Lower leg skin (tissue), 4 donors: Measurements from ENCODE around the gene SYNGR3. TPM values are rescaled to one million over a fixed set of nuclear protein-coding genes. Genes with fewer than 3 reads are reported as not detected.

Source experiments
- DNase-seq, 2 donors: peaks; one replicate each; pipeline ENCODE4 v3.0.0-alpha.2; 2019; ENCODE audit warnings: low spot score in 2 of 2
- H3K4me3 ChIP-seq: fragments of 200-600 bp; sonication (generic); 2 replicates; pipeline ENCODE4 v1.5.1; 2017; ENCODE audit warnings: mild to moderate bottlenecking, low read depth; ENCODE audit not compliant: poor library complexity, severe bottlenecking
- POLR2A ChIP-seq, 2 donors: fragments of 450-650 bp; IDR thresholded peaks; one replicate each; pipeline ENCODE4 v1.6.1; 2016 to 2017; ENCODE audit warnings: antibody characterized with exemption in 2 of 2, mild to moderate bottlenecking in 1 of 2, moderate library complexity in 1 of 2
- WGBS, 2 donors: methylation state at CpG; one replicate each; pipeline ENCODE4 v1.1.5; 2018; 5-methylcytosine and 5-hydroxymethylcytosine counted together
- intact Hi-C: fragments of 100-400 bp; cut with DNase I; formaldehyde crosslinking; loops from one replicate; pipeline ENCODE4 v1.15.0; 2023; ENCODE audit warnings: low total_unique reads
- total RNA-seq, 4 donors: library from RNA; depleted of rRNA; stranded (reverse); fragments of >200 nt; gene quantifications; one replicate each; pipeline ENCODE4 v1.1.0, GENCODE V29; 2016
- TF ChIP-seq, protein P1 (sequence below), 3 donors: fragments of 450-650 bp; IDR thresholded peaks; one replicate each; pipeline ENCODE4 v1.5.1; 2016; ENCODE audit warnings: antibody characterized with exemption in 3 of 3, mild to moderate bottlenecking in 3 of 3, moderate library complexity in 2 of 3

Gene SYNGR3
- total RNA-seq, 4 donors from 2014 or later, result 0.72 to 1.1 (median 0.78) TPM; not detected in 1

- H3K4me3 ChIP-seq, result no peak overlapping the region
- TF ChIP-seq, protein P1, sequence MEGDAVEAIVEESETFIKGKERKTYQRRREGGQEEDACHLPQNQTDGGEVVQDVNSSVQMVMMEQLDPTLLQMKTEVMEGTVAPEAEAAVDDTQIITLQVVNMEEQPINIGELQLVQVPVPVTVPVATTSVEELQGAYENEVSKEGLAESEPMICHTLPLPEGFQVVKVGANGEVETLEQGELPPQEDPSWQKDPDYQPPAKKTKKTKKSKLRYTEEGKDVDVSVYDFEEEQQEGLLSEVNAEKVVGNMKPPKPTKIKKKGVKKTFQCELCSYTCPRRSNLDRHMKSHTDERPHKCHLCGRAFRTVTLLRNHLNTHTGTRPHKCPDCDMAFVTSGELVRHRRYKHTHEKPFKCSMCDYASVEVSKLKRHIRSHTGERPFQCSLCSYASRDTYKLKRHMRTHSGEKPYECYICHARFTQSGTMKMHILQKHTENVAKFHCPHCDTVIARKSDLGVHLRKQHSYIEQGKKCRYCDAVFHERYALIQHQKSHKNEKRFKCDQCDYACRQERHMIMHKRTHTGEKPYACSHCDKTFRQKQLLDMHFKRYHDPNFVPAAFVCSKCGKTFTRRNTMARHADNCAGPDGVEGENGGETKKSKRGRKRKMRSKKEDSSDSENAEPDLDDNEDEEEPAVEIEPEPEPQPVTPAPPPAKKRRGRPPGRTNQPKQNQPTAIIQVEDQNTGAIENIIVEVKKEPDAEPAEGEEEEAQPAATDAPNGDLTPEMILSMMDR (IDR thresholded peaks at IDR 0.05), result peak in 1 of 3 donors; percentile 93
- no peak for TF ChIP-seq POLR2A (IDR thresholded peaks at IDR 0.05)
- intact Hi-C loops, result loop anchor here (5.0 kb wide), 1 partner anchor 119 kb away; no protein-coding TSS in a partner anchor
- DNase-seq, result peak; percentile 88 to 98
- 11 to 16% methylated on average over 28 to 52 of the region's 53 CpGs for WGBS, 2 donors
Observed at GRCh38 chr16:2023092-2024031, 33.6 kb downstream of the SYNGR3 start.

DNA sequence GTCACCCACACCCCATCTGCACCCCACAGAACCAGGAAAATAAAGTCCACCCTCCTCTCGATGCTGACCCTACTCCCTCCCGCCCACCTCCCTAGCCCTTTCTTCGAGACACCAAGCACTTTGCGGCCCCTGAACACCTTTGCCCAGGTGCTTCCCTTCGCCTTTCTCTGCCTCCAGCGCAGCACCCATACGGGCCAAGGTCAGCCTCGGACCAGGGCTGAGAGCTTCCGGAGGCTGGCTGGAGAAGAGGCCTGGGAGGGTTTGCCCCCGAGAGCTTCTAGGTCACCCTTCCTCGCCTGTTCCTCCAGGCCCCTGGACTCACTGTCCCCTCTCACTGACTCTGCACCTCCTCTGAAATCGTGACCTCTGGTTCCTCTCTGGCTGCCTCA lies 34.3 kb downstream of the SYNGR3 start:
- no peak overlapping the region for H3K4me3 ChIP-seq
- DNase-seq, result no peak
- intact Hi-C loops, result loop anchor here (5.0 kb wide), 1 partner anchor 118 kb away; no protein-coding TSS in a partner anchor
- 83 to 92% methylated on average over 12 of the region's 12 CpGs for WGBS, 2 donors
- no peak for TF ChIP-seq POLR2A (IDR thresholded peaks at IDR 0.05)
- TF ChIP-seq, protein P1 (IDR thresholded peaks at IDR 0.05), result no peak

GRCh38 chr16:2025251-2025650 lies 35.5 kb downstream of the SYNGR3 start:
- no peak for DNase-seq
- WGBS, 2 donors, result 95% methylated on average over 13 to 14 of the region's 14 CpGs
- no peak overlapping the region for H3K4me3 ChIP-seq
- TF ChIP-seq, protein P1 (IDR thresholded peaks at IDR 0.05), result no peak
- no peak for TF ChIP-seq POLR2A (IDR thresholded peaks at IDR 0.05)
- intact Hi-C loops, result no loop called here

DNA sequence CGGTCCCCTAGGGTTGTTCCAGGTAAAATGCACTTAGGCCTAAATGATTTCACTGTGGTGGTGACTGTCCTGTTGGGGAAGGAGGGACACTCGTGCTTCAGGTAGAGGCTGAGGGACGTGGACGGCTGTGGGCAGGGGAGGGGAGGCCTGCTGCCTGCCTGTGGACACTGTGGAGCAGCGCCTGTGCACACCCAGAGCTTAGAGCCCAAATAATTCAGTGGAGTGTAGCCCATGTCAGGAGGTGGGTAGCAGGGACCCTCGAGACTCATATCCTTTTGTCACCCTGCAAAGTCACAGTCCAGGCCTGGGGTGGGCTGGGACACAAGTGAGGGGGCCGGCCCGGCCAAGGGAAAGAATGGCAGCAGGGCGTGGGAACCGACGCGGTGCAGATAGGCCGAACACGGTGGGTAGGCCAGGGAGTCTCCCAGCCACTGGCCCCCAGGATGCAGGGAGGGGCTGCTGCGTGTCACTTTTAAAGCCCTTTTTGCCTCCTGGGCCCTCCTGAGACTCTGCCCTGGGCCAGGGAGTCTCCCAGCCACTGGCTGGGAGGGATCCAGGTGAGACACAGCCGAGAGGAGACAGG lies 36.2 kb downstream of the SYNGR3 start:
- no peak for DNase-seq
- TF ChIP-seq, protein P1 (IDR thresholded peaks at IDR 0.05), result no peak
- TF ChIP-seq POLR2A (IDR thresholded peaks at IDR 0.05), result no peak
- intact Hi-C loops, result no loop called here
- H3K4me3 ChIP-seq, result no peak overlapping the region
- WGBS, 2 donors, result 76 to 83% methylated on average over 15 to 16 of the region's 16 CpGs

DNA sequence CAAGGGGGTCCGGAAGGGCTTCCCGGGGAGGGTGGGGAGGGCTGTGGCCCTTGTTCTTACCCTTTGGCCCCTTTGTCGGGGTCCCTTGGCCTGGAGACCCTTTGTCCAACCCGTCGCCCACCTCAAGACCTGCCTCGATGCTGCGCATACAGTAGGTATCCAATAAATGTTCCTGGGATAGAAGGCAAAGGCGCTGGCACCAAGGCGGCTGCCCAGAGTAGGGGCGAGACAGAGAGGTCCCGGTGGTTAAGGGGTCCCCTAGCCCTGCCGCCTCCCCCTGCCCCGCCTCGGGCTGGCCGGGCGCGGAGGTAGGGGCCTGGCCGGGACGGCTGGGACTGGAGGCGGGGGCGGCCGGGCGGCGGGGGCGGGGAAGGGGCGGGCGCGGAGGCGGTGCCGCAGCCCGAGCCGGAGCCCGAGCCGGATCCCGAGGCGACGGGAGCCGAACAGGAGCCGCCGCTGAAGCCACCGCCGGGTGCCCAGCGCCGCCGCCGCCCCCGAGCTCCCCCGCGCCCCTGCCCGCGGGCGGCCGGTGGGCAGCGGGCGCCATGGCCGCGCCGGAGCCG lies 36.8 kb downstream of the SYNGR3 start, which contains the start of gene NHERF2:
Gene NHERF2, plus strand, starts transcription at position 442 of the 563 bp plus-strand sequence. Its CDS starts 104 bp downstream, at position 546.
- no peak for DNase-seq
- TF ChIP-seq POLR2A (IDR thresholded peaks at IDR 0.05), result no peak
- TF ChIP-seq, protein P1 (IDR thresholded peaks at IDR 0.05), result no peak
- intact Hi-C loops, result no loop called here
- 12% methylated on average over 26 of the region's 59 CpGs; no CpG with 5 or more reads in 1 of the 2 donors for WGBS, 2 donors
- H3K4me3 ChIP-seq, result peak within 1 kb of the TSS; percentile 31
